Frontal cortex (tissue), 4 donors: ENCODE data around the gene SHISA7. TPM values are rescaled to one million over a fixed set of nuclear protein-coding genes. Genes with fewer than 3 reads are reported as not detected.
A peak's percentile ranks its signal among the peaks of the same experiment; 100 is the strongest.

Source experiments
- DNase-seq, 2 donors: peaks; one replicate each; pipeline ENCODE4 v3.0.0; 2012; ENCODE audit warnings: low spot score in 2 of 2
- FAIRE-seq: peaks from 2 replicates; lab custom pipeline; 2012; peaks lifted over from hg19 to GRCh38; lab: Jason Lieb, UNC
- total RNA-seq: library from RNA; depleted of rRNA; stranded (reverse); fragments of >200 nt; gene quantifications from one replicate; pipeline ENCODE4 v1.2.3, GENCODE V29; 2014
- donor health status: control.
- donor health status: control.
- donor health status: control.

The SHISA7 gene
- total RNA-seq = 4.5 TPM

- FAIRE-seq (no peak), DNase-seq (peak; percentile 62 to 78)
Measured at GRCh38 chr19:55443045-55443823, at the start of gene SHISA7. Gene SHISA7 (minus strand): TSS chr19:55443300. CDS start chr19:55442863, 437 bp downstream.

- DNase-seq = no peak
- no peak for FAIRE-seq
Measured at GRCh38 chr19:55492362-55492944, 49.4 kb upstream of the SHISA7 start.

GRCh38 chr19:55491546-55492360 is 48.7 kb upstream of the SHISA7 start:
- FAIRE-seq (no peak), DNase-seq (no peak)

- DNase-seq (no peak), FAIRE-seq (no peak)
Measured at GRCh38 chr19:55490478-55491432, 47.7 kb upstream of the SHISA7 start.

GRCh38 chr19:55489711-55490477 is 46.8 kb upstream of the SHISA7 start:
- no peak for DNase-seq
- FAIRE-seq = no peak

- FAIRE-seq (no peak), DNase-seq (no peak)
Measured at GRCh38 chr19:55488986-55489710, 46.0 kb upstream of the SHISA7 start.

GRCh38 chr19:55487924-55488687 is 45.0 kb upstream of the SHISA7 start, which contains the start of gene SSC5D:
Gene SSC5D (plus strand): TSS chr19:55488436. CDS start chr19:55488590, 154 bp downstream.
- DNase-seq (peak in 1 of 2 donors; percentile 72), FAIRE-seq (no peak)

GRCh38 chr19:55486971-55487923 is 44.1 kb upstream of the SHISA7 start:
- DNase-seq = peak in 1 of 2 donors; percentile 71
- FAIRE-seq = no peak

GRCh38 chr19:55486043-55486970 is 43.2 kb upstream of the SHISA7 start:
- FAIRE-seq (no peak), DNase-seq (no peak)

- FAIRE-seq = no peak
- peak in 1 of 2 donors; percentile 61 for DNase-seq
Measured at GRCh38 chr19:55485439-55486011, 42.4 kb upstream of the SHISA7 start.

- FAIRE-seq (no peak), DNase-seq (peak; percentile 91 to 93)
Measured at GRCh38 chr19:55484593-55485438, 41.7 kb upstream of the SHISA7 start, which contains the start of gene NAT14. Gene NAT14 (plus strand): TSS chr19:55485188. CDS start chr19:55485709, 521 bp downstream.

- DNase-seq (no peak), FAIRE-seq (no peak)
Measured at GRCh38 chr19:55483706-55484592, 40.8 kb upstream of the SHISA7 start.
